GM21367 (cell line): Measurements from ENCODE around the gene ORM1.

Source experiments
- ATAC-seq: cut with Tn5 transposase; IDR thresholded peaks from one replicate; pipeline ENCODE4 v1.9.1; 2021; ENCODE audit not compliant: unreplicated experiment

The ORM1 gene

GRCh38 chr9:114341152-114341830 is 18.4 kb downstream of the ORM1 start:
- no peak for ATAC-seq

- no peak for ATAC-seq
Observed at GRCh38 chr9:114341991-114342390, 19.1 kb downstream of the ORM1 start.

- no peak for ATAC-seq
Observed at GRCh38 chr9:114342755-114343440, 20.0 kb downstream of the ORM1 start.

GRCh38 chr9:114343471-114344187 is 20.7 kb downstream of the ORM1 start:
- ATAC-seq, result no peak

- ATAC-seq, result no peak
Observed at GRCh38 chr9:114344188-114344566, 21.3 kb downstream of the ORM1 start.

- no peak for ATAC-seq
Observed at GRCh38 chr9:114344692-114345091, 21.8 kb downstream of the ORM1 start.

- no peak for ATAC-seq
Observed at GRCh38 chr9:114345493-114346065, 22.7 kb downstream of the ORM1 start.

- ATAC-seq, result no peak
Observed at GRCh38 chr9:114346146-114346545, 23.2 kb downstream of the ORM1 start.

- ATAC-seq, result no peak
Observed at GRCh38 chr9:114347675-114348074, 24.8 kb downstream of the ORM1 start.

- no peak for ATAC-seq
Observed at GRCh38 chr9:114348261-114348905, 25.5 kb downstream of the ORM1 start.

- ATAC-seq, result peak; percentile 84
Observed at GRCh38 chr9:114348906-114349482, 26.1 kb downstream of the ORM1 start.

GRCh38 chr9:114349713-114350480 is 27.0 kb downstream of the ORM1 start:
- no peak for ATAC-seq

GRCh38 chr9:114350636-114351401 is 27.9 kb downstream of the ORM1 start:
- no peak for ATAC-seq

GRCh38 chr9:114351932-114352331 is 29.0 kb downstream of the ORM1 start:
- ATAC-seq, result no peak

- no peak for ATAC-seq
Observed at GRCh38 chr9:114355821-114356220, 32.9 kb downstream of the ORM1 start.

- no peak for ATAC-seq
Observed at GRCh38 chr9:114356792-114357191, 33.9 kb downstream of the ORM1 start.

GRCh38 chr9:114357360-114357759 is 34.5 kb downstream of the ORM1 start:
- no peak for ATAC-seq

GRCh38 chr9:114357911-114358328 is 35.0 kb downstream of the ORM1 start:
- ATAC-seq, result no peak

- ATAC-seq, result no peak
Observed at GRCh38 chr9:114359801-114360200, 36.9 kb downstream of the ORM1 start.
